ENCODE data around the gene LDLRAD4.
A peak's percentile ranks its signal among the peaks of the same experiment; 100 is the strongest.

Gene LDLRAD4

GRCh38 chr18:13574761-13575160, 356.2 kb downstream of the LDLRAD4 start:
- H3K27ac ChIP-seq (ENCODE audit: low read depth, low read length) = no peak overlapping the region
- H3K36me3 ChIP-seq (ENCODE audit: control insufficient read depth in 5 of 5, insufficient read depth in 5 of 5, low read length in 5 of 5) = no peaks in the 10 kb centered on the region
- no peaks in the 10 kb centered on the region for H3K27me3 ChIP-seq (ENCODE audit: control insufficient read depth in 5 of 5, insufficient read depth in 4 of 5, low read length in 5 of 5)
- H3K9ac ChIP-seq (ENCODE audit: low read length in 5 of 5) = no peak overlapping the region
- H3K4me3 ChIP-seq (ENCODE audit: low read depth in 1 of 5, low read length in 5 of 5) = no peak overlapping the region
- peaks cover 0 to 19% (median 8%) of the 10 kb centered on the region in 5 donors for H3K4me1 ChIP-seq (ENCODE audit: control insufficient read depth in 5 of 5, insufficient read depth in 5 of 5, low read length in 5 of 5)
- no peaks in the 10 kb centered on the region for H3K9me3 ChIP-seq (ENCODE audit: control insufficient read depth in 5 of 5, low read length in 5 of 5)

GRCh38 chr18:13576598-13576997, 358.0 kb downstream of the LDLRAD4 start:
- Histone ChIP-seq H3K27ac (ENCODE audit: low read depth, low read length) (no peak overlapping the region), H3K27me3 (ENCODE audit: control insufficient read depth in 5 of 5, insufficient read depth in 4 of 5, low read length in 5 of 5) (no peaks in the 10 kb centered on the region), H3K36me3 (ENCODE audit: control insufficient read depth in 5 of 5, insufficient read depth in 5 of 5, low read length in 5 of 5) (no peaks in the 10 kb centered on the region), H3K9ac (ENCODE audit: low read length in 5 of 5) (no peak overlapping the region), H3K4me1 (ENCODE audit: control insufficient read depth in 5 of 5, insufficient read depth in 5 of 5, low read length in 5 of 5) (peaks cover 2 to 27% (median 8%) of the 10 kb centered on the region in 5 donors), H3K4me3 (ENCODE audit: low read depth in 1 of 5, low read length in 5 of 5) (no peak overlapping the region), H3K9me3 (ENCODE audit: control insufficient read depth in 5 of 5, low read length in 5 of 5) (no peaks in the 10 kb centered on the region)

DNA sequence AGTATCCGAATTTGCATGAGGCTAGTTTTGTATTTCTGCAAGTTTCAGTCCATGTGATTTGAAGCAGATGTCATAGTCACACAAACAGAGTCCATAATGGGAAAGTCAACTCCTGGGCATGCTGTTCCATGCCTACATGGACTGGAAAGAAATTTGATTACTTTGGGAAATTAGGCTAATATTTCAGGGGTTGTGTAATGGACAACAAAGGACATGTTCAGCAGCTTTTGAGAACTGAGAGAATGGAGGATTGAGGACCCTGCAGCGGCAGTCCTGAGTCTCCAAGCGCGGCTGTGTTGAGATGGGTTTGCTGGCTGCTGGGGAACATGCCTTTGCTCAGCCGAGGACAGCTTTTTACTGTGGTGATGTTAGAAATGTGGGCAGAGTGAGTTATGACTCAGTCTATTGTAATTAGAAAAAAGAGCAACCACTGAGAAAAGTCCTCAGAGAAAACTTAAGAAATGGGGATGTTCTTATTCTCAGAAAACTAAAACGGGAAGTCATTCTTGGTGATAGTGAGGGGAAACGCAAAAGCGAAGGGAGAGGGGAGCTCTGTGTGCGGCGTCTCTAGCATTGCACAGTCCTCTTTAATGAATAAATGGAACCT, 358.6 kb downstream of the LDLRAD4 start:
- Histone ChIP-seq H3K4me3 (ENCODE audit: low read depth in 1 of 5, low read length in 5 of 5) (peak overlapping the region in 2 of 5 donors; percentile 12 to 14), H3K9me3 (ENCODE audit: control insufficient read depth in 5 of 5, low read length in 5 of 5) (no peaks in the 10 kb centered on the region), H3K36me3 (ENCODE audit: control insufficient read depth in 5 of 5, insufficient read depth in 5 of 5, low read length in 5 of 5) (no peaks in the 10 kb centered on the region), H3K27me3 (ENCODE audit: control insufficient read depth in 5 of 5, insufficient read depth in 4 of 5, low read length in 5 of 5) (no peaks in the 10 kb centered on the region), H3K27ac (ENCODE audit: low read depth, low read length) (no peak overlapping the region), H3K9ac (ENCODE audit: low read length in 5 of 5) (no peak overlapping the region), H3K4me1 (ENCODE audit: control insufficient read depth in 5 of 5, insufficient read depth in 5 of 5, low read length in 5 of 5) (peaks cover 2 to 27% (median 8%) of the 10 kb centered on the region in 5 donors)

GRCh38 chr18:13577781-13578180, 359.2 kb downstream of the LDLRAD4 start:
- H3K4me1 ChIP-seq (ENCODE audit: control insufficient read depth in 5 of 5, insufficient read depth in 5 of 5, low read length in 5 of 5) = peaks cover 2 to 27% (median 8%) of the 10 kb centered on the region in 5 donors
- peak overlapping the region in 2 of 5 donors; percentile 12 to 14 for H3K4me3 ChIP-seq (ENCODE audit: low read depth in 1 of 5, low read length in 5 of 5)
- no peak overlapping the region for H3K9ac ChIP-seq (ENCODE audit: low read length in 5 of 5)

GRCh38 chr18:13578400-13578799, 359.8 kb downstream of the LDLRAD4 start:
- H3K9ac ChIP-seq (ENCODE audit: low read length in 5 of 5) = no peak overlapping the region
- no peaks in the 10 kb centered on the region for H3K27me3 ChIP-seq (ENCODE audit: control insufficient read depth in 5 of 5, insufficient read depth in 4 of 5, low read length in 5 of 5)
- no peak overlapping the region for H3K4me3 ChIP-seq (ENCODE audit: low read depth in 1 of 5, low read length in 5 of 5)
- H3K36me3 ChIP-seq (ENCODE audit: control insufficient read depth in 5 of 5, insufficient read depth in 5 of 5, low read length in 5 of 5) = no peaks in the 10 kb centered on the region
- no peaks in the 10 kb centered on the region for H3K9me3 ChIP-seq (ENCODE audit: control insufficient read depth in 5 of 5, low read length in 5 of 5)
- no peak overlapping the region for H3K27ac ChIP-seq (ENCODE audit: low read depth, low read length)
- H3K4me1 ChIP-seq (ENCODE audit: control insufficient read depth in 5 of 5, insufficient read depth in 5 of 5, low read length in 5 of 5) = peaks cover 2 to 27% (median 8%) of the 10 kb centered on the region in 5 donors

More at GRCh38 chr18:13577781-13578180, 359.2 kb downstream of the LDLRAD4 start:
- H3K27me3 ChIP-seq (ENCODE audit: control insufficient read depth in 5 of 5, insufficient read depth in 4 of 5, low read length in 5 of 5) = no peaks in the 10 kb centered on the region
- no peaks in the 10 kb centered on the region for H3K9me3 ChIP-seq (ENCODE audit: control insufficient read depth in 5 of 5, low read length in 5 of 5)
- no peaks in the 10 kb centered on the region for H3K36me3 ChIP-seq (ENCODE audit: control insufficient read depth in 5 of 5, insufficient read depth in 5 of 5, low read length in 5 of 5)
- H3K27ac ChIP-seq (ENCODE audit: low read depth, low read length) = no peak overlapping the region

GRCh38 chr18:13579874-13580273, 361.3 kb downstream of the LDLRAD4 start:
- H3K4me1 ChIP-seq (ENCODE audit: control insufficient read depth in 5 of 5, insufficient read depth in 5 of 5, low read length in 5 of 5) = peaks cover 2 to 35% (median 11%) of the 10 kb centered on the region in 5 donors
- no peak overlapping the region for H3K4me3 ChIP-seq (ENCODE audit: low read depth in 1 of 5, low read length in 5 of 5)
- H3K9me3 ChIP-seq (ENCODE audit: control insufficient read depth in 5 of 5, low read length in 5 of 5) = no peaks in the 10 kb centered on the region
- H3K9ac ChIP-seq (ENCODE audit: low read length in 5 of 5) = no peak overlapping the region
- no peaks in the 10 kb centered on the region for H3K27me3 ChIP-seq (ENCODE audit: control insufficient read depth in 5 of 5, insufficient read depth in 4 of 5, low read length in 5 of 5)
- no peak overlapping the region for H3K27ac ChIP-seq (ENCODE audit: low read depth, low read length)
- H3K36me3 ChIP-seq (ENCODE audit: control insufficient read depth in 5 of 5, insufficient read depth in 5 of 5, low read length in 5 of 5) = peaks cover 0 to 3% (median 0%) of the 10 kb centered on the region in 5 donors

- H3K36me3 ChIP-seq (ENCODE audit: control insufficient read depth in 5 of 5, insufficient read depth in 5 of 5, low read length in 5 of 5) = peaks cover 0 to 3% (median 0%) of the 10 kb centered on the region in 5 donors
- H3K9ac ChIP-seq (ENCODE audit: low read length in 5 of 5) = no peak overlapping the region
- no peaks in the 10 kb centered on the region for H3K27me3 ChIP-seq (ENCODE audit: control insufficient read depth in 5 of 5, insufficient read depth in 4 of 5, low read length in 5 of 5)
- H3K27ac ChIP-seq (ENCODE audit: low read depth, low read length) = no peak overlapping the region
- no peaks in the 10 kb centered on the region for H3K9me3 ChIP-seq (ENCODE audit: control insufficient read depth in 5 of 5, low read length in 5 of 5)
- peaks cover 4 to 40% (median 16%) of the 10 kb centered on the region in 5 donors for H3K4me1 ChIP-seq (ENCODE audit: control insufficient read depth in 5 of 5, insufficient read depth in 5 of 5, low read length in 5 of 5)
- H3K4me3 ChIP-seq (ENCODE audit: low read depth in 1 of 5, low read length in 5 of 5) = no peak overlapping the region
These were observed 361.8 kb downstream of the LDLRAD4 start for GRCh38 chr18:13580351-13580750.

GRCh38 chr18:13580991-13581390, 362.4 kb downstream of the LDLRAD4 start:
- Histone ChIP-seq H3K4me3 (ENCODE audit: low read depth in 1 of 5, low read length in 5 of 5) (no peak overlapping the region), H3K27ac (ENCODE audit: low read depth, low read length) (no peak overlapping the region), H3K36me3 (ENCODE audit: control insufficient read depth in 5 of 5, insufficient read depth in 5 of 5, low read length in 5 of 5) (peaks cover 0 to 3% (median 0%) of the 10 kb centered on the region in 5 donors), H3K9me3 (ENCODE audit: control insufficient read depth in 5 of 5, low read length in 5 of 5) (no peaks in the 10 kb centered on the region), H3K27me3 (ENCODE audit: control insufficient read depth in 5 of 5, insufficient read depth in 4 of 5, low read length in 5 of 5) (no peaks in the 10 kb centered on the region), H3K9ac (ENCODE audit: low read length in 5 of 5) (no peak overlapping the region), H3K4me1 (ENCODE audit: control insufficient read depth in 5 of 5, insufficient read depth in 5 of 5, low read length in 5 of 5) (peaks cover 4 to 41% (median 17%) of the 10 kb centered on the region in 5 donors)

- no peak overlapping the region for H3K9ac ChIP-seq (ENCODE audit: low read length in 5 of 5)
These were observed 363.1 kb downstream of the LDLRAD4 start for GRCh38 chr18:13581496-13582177.

DNA sequence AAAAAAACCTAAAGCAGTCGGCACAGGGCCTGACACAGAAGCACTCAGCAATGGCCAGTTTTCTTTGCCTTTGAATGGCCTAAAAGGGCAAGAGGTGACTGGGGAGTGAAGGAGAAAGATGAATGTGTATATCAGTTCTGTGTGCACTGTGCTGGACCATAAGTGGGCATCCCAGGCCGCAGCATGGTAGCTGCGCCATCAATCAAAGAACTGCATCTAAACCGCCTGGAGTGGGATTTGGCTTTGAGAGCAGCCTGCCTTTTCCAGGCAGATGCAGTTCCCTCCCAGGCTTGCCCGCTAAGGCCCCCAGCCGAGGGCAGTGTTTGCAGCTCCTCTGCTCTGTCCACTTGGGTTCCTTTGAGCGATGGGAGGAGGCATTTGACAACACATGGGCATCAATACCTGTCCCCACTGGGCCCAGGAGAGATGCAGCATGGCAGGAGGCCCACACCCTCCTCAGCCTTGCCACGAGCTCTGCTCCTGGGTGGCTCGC, 363.7 kb downstream of the LDLRAD4 start:
- Histone ChIP-seq H3K4me1 (ENCODE audit: control insufficient read depth in 5 of 5, insufficient read depth in 5 of 5, low read length in 5 of 5) (peaks cover 4 to 33% (median 13%) of the 10 kb centered on the region in 5 donors), H3K4me3 (ENCODE audit: low read depth in 1 of 5, low read length in 5 of 5) (no peak overlapping the region), H3K9ac (ENCODE audit: low read length in 5 of 5) (no peak overlapping the region)

More at GRCh38 chr18:13581496-13582177, 363.1 kb downstream of the LDLRAD4 start:
- Histone ChIP-seq H3K9me3 (ENCODE audit: control insufficient read depth in 5 of 5, low read length in 5 of 5) (no peaks in the 10 kb centered on the region), H3K27me3 (ENCODE audit: control insufficient read depth in 5 of 5, insufficient read depth in 4 of 5, low read length in 5 of 5) (no peaks in the 10 kb centered on the region), H3K4me1 (ENCODE audit: control insufficient read depth in 5 of 5, insufficient read depth in 5 of 5, low read length in 5 of 5) (peaks cover 4 to 39% (median 17%) of the 10 kb centered on the region in 5 donors), H3K36me3 (ENCODE audit: control insufficient read depth in 5 of 5, insufficient read depth in 5 of 5, low read length in 5 of 5) (peaks cover 0 to 3% (median 0%) of the 10 kb centered on the region in 5 donors), H3K4me3 (ENCODE audit: low read depth in 1 of 5, low read length in 5 of 5) (no peak overlapping the region), H3K27ac (ENCODE audit: low read depth, low read length) (no peak overlapping the region)

More for the DNA sequence above, 363.7 kb downstream of the LDLRAD4 start:
- Histone ChIP-seq H3K27ac (ENCODE audit: low read depth, low read length) (no peak overlapping the region), H3K36me3 (ENCODE audit: control insufficient read depth in 5 of 5, insufficient read depth in 5 of 5, low read length in 5 of 5) (peaks cover 0 to 3% (median 0%) of the 10 kb centered on the region in 5 donors), H3K9me3 (ENCODE audit: control insufficient read depth in 5 of 5, low read length in 5 of 5) (no peaks in the 10 kb centered on the region), H3K27me3 (ENCODE audit: control insufficient read depth in 5 of 5, insufficient read depth in 4 of 5, low read length in 5 of 5) (no peaks in the 10 kb centered on the region)
